Hematopoietic multipotent progenitor cell treated with erythropoietin and hydrocortisone succinate and interleukin-3 and kit ligand, for 8 days (in vitro differentiated cells): ENCODE data around the gene PITPNC1.
"Not testable (repeated sequence)": the region's sequence is repeated elsewhere in the genome, so short reads cannot be mapped to it uniquely, and the experiment has no call there.

Source experiments
- DNase-seq: peaks from one replicate; pipeline ENCODE4 v3.0.0-alpha.2; 2015

Gene PITPNC1

DNA sequence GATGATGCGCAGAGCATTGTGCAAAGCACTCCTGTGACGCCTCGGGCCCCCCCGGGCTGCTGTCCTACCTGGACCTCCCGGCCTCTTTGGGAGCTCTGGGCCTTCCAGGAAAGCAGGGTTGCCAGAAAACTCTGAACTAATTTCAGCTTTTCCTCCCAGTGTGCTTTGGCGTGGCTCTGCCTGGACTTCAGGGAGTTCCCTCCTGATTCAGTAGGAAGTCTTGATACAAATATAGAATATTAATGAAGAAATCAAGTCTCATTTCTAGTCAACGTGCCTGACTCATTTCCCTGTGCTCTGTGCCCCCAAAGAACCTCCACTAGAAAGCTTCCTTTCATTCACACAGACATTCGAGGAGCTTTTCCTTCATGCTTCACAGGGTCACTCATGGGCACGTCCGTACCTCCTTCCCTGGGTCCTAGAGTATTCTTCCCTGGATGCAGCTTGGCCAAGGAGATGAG is 256.7 kb downstream of the PITPNC1 start:
- no peak for DNase-seq

DNA sequence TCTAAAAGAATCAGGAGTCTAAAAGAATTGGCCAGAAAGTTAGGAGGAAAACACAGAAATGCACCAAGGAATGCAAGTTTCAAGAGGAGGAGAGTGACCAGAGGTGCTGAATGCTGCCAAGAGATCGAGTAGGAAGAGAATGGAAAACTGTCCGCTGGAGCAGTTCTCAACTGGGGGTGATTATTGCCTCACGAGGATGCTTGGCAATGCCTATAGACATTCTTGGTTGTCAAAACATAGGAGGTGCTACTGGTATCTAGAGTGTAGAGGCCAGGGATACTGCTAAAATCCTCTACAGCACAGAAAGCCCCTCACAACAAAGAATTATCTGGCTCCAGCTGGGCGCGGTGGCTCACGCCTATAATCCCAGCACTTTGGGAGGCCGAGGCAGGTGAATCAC is 258.6 kb downstream of the PITPNC1 start:
- no peak for DNase-seq

GRCh38 chr17:67636312-67636711 is 259.2 kb downstream of the PITPNC1 start:
- DNase-seq: no peak

GRCh38 chr17:67636834-67637520 is 259.9 kb downstream of the PITPNC1 start:
- no peak for DNase-seq

GRCh38 chr17:67637901-67638641 is 261.0 kb downstream of the PITPNC1 start:
- DNase-seq: no peak

DNA sequence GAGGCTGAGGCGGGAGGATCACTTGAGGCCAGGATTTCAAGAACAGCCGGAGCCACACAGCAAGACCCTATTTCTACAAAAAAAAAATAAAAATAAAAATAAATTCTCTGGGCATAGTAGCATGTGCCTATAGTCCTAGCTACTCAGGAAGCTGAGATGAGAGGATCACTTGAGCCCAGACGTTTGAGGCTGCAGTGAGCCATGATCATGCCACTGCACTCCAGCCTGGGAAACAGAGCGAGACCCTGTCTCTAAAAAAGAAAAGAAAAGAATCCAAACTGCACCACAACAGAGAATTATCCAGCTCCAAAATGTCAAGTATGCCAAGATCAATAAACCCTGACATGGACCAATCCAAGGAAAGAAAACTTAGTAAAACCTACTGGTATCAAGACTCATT is 261.8 kb downstream of the PITPNC1 start:
- DNase-seq: no peak

GRCh38 chr17:67639555-67639954 is 262.5 kb downstream of the PITPNC1 start:
- DNase-seq: no peak

DNA sequence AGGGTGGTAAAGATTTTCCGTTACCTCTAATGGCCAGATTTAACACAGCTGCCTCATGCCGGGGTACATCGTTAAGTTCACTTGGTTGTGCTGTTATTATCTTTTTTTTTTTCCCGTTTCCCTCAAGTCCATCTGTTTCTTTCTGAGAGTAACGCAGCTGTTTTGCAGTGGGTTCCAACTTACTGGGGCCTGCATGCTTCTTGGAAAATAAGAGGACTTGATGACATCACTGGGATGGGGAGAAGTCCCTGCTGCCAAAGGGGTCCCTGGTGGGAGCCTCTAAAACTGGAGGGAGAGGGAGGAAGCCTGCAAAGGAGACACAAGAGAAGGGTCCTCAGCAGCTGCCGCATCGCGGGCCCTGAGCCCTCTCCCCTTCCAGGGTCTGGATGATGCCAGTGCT is 262.9 kb downstream of the PITPNC1 start:
- no peak for DNase-seq

GRCh38 chr17:67642488-67642887 is 265.4 kb downstream of the PITPNC1 start:
- DNase-seq: no peak

DNA sequence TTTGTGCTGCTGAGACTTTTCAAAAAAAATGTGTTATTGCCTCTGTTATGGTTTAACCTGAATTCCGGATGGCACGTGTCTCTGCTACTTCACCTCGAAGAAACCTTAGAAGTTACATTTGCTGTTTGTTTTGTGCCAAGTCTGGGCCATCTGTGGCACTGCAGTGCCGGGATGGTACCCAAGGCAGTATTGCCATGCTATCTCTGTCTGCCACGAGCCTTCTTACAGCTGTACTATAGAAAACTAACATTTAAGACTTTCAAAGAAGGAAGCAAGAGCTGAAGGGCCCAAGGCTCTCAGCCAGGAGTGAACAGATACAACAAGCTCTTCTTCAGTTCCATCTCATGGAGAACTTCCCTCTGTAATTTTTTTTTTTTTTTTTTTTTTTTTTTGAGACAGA is 267.0 kb downstream of the PITPNC1 start:
- DNase-seq: no peak

DNA sequence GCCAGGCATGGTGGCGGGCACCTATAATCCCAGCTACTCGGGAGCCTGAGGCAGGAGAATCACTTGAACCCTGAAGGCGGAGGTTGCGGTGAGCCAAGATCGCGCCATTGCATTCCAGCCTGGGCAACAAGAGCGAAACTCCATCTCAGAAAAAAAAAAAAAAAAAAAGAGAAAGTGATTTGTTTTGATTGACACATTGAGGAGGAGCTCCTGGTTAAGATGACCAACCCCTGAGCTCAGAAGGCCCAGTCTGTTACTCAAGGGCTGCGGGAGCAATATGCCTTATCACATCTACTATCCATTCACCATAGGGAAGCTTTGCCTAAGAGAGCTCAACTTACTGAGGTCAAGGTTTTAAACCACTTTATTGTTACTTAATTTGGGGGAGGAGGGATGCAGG is 268.1 kb downstream of the PITPNC1 start:
- DNase-seq: not testable (repeated sequence)

DNA sequence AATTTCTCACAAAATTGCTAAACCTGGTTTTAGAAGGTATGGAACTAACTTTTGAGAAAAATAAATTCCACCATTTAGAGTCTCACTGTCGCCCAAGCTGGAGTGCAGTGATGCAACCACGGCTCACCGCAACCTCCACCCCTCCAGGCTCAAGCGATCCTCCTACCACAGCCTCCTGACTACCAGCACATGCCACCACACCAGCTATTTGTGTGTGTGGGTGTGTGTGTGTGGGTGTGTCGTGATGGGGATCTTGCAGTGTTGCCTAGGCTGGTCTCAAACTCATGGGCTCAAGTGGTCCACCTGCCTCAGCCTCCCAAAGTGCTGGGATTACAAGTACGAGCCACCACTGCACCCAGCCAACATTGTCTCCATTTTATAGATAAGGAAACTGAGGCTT is 269.4 kb downstream of the PITPNC1 start:
- DNase-seq: no peak

DNA sequence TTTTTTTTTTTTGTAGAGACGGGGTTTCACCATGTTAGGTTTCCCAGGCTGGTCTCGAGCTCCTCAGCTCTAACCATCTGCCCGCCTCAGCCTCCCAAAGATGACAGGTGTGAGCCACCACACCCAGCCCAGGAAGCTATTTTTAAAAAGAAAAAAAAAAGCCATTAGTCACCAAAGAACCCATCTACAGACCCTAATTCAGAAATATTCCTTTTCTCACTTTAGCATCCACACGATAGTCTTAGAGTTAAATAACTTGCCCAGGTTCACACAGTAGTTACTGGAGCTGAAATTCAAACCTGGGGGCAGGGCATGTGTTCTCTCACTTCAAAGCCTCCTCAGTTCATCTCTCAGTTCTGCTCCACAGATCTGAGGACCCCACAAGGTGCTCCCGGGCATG is 270.4 kb downstream of the PITPNC1 start:
- no peak for DNase-seq

- no peak for DNase-seq
Observed at GRCh38 chr17:67648032-67648905, 271.2 kb downstream of the PITPNC1 start.

GRCh38 chr17:67648906-67649295 is 271.8 kb downstream of the PITPNC1 start:
- DNase-seq: not testable (repeated sequence)

DNA sequence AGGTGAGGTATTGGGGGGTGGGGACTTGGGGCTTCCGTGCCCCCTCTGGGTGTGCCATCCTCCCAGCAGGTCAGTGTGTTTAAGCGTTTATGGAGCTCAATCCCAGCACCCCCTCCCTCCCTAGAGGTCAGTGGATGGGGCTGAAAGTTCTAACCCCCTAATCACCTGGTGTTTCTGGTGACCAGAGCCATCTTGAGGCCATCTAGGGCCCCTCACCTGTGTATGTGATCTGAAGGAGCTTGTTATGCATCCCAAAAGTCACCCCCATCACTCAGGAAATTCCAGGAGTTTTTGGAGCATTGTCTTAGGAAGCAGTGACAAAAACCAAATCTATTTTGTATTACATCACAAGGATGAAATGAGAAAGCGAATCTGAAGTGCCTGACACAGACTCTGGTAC is 272.8 kb downstream of the PITPNC1 start:
- no peak for DNase-seq

- DNase-seq: not testable (repeated sequence)
Observed at GRCh38 chr17:67651218-67651579, 274.1 kb downstream of the PITPNC1 start.

GRCh38 chr17:67652433-67652832 is 275.4 kb downstream of the PITPNC1 start:
- DNase-seq: no peak

DNA sequence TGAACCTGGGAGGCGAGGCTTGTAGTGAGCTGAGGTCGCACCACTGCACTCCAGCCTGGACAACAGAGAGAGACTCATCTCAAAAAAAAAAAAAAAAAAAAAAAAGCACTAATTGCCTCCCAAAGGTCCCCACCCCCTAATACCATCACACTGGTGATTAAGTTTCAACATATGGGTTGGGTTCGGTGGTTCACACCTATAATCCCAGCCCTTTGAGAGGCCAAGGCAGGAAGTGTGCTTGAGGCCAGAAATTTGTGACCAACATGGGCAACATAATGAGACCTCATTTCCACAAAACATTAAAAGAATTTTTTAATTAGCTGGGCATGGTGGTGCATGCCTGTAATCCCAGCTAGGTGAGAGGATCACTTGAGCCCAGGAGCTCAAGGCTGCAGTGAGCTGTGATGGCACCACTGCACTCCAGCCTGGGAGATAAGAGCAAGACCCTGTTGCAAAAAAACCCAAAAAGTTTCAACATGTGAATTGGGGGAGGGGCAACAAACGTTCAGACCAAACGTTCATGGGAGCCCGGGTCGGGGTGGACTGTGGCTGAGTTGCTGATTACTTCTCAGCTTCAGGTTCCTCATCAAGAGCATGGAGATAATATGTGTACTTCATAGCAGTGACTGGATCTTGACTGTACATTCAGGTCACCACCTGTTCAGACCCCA is 278.5 kb downstream of the PITPNC1 start:
- no peak for DNase-seq

DNA sequence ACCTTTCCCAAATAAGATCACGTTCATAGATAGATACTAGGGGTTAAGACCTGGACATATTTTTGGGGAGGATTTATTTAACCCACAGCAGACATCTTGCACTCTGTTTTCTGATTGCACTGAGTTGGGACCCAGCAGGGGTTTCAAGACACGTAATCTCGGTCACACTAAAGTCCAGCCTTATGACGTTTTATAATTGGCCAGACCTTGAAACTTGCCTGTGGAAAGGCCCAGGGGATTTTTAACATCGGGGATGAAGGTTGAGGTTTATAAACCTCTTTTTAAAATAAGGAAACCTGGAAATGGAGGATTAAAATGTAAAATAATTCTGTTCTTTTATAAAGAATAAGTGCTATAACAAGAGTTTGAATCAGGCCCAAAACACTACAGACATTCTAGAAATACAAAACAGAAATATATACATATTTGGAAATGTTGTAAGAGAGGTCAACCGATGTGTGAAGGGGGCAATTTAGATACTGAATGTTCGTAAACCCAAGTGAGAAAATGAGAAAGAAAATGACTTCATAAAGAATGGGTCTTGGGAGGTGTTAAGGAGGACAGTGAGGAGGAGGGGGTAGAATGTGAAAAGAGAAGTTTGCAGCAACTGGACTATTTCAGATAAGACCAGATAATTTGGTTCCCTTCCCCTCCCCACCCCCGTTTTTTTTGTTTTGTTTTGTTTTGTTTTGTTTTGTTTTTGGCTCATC is 279.6 kb downstream of the PITPNC1 start:
- no peak for DNase-seq

DNA sequence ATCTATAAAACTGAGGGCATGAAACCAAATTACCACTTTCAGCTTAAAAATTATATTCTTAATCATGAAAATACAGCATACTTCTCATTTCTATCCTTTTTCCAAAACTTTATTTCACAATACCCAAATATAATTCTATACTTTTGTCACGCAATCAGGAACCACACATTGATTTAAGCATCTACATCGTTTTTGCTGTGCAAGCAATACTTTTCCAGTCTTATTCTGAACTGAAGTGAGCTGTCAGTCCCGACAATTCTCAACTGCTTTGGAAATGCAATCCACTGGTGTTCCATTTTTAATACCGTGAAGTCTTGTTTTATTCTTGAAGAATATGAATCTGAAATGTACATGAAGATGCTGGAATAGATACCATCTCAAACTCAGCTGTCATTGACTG is 280.5 kb downstream of the PITPNC1 start:
- no peak for DNase-seq

GRCh38 chr17:67658265-67658664 is 281.2 kb downstream of the PITPNC1 start:
- no peak for DNase-seq
